Measurements from ENCODE around the gene PCDHGA2. TPM values are rescaled to one million over a fixed set of nuclear protein-coding genes. Genes with fewer than 3 reads are reported as not detected.

PCDHGA2 gene
- total and polyA plus RNA-seq, 9 of the 15 experiments (the other 6 are each of a cell fraction or from before 2014, with no cell fraction given), result 0.07 to 0.27 (median 0.15) TPM; not detected in 2

- TF ChIP-seq THRA (IDR thresholded peaks at IDR 0.05), result no peak
- TF ChIP-seq, protein P1, sequence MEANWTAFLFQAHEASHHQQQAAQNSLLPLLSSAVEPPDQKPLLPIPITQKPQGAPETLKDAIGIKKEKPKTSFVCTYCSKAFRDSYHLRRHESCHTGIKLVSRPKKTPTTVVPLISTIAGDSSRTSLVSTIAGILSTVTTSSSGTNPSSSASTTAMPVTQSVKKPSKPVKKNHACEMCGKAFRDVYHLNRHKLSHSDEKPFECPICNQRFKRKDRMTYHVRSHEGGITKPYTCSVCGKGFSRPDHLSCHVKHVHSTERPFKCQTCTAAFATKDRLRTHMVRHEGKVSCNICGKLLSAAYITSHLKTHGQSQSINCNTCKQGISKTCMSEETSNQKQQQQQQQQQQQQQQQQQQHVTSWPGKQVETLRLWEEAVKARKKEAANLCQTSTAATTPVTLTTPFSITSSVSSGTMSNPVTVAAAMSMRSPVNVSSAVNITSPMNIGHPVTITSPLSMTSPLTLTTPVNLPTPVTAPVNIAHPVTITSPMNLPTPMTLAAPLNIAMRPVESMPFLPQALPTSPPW (CRISPR knock-in tag; IDR thresholded peaks at IDR 0.05), result no peak
- no peak for TF ChIP-seq BRD9 (IDR thresholded peaks at IDR 0.05; ENCODE audit: low read depth, partially characterized antibody)
- no peak for TF ChIP-seq ILF3 (IDR thresholded peaks at IDR 0.05; ENCODE audit: borderline replicate concordance)
- TF ChIP-seq RAD21 (CRISPR knock-in tag; conservative IDR thresholded peaks at IDR 0.05 in 1 of 2, IDR thresholded peaks at IDR 0.05 in 1 of 2), result peak; percentile 22 to 53; a peak in 3 of 4 replicates
- TF ChIP-seq ZNF224 (CRISPR knock-in tag; IDR thresholded peaks at IDR 0.05), result no peak
- TF ChIP-seq FOXP1 (CRISPR knock-in tag; IDR thresholded peaks at IDR 0.05), result no peak
- TF ChIP-seq CC2D1A (IDR thresholded peaks at IDR 0.05), result no peak
- TF ChIP-seq, protein P2, sequence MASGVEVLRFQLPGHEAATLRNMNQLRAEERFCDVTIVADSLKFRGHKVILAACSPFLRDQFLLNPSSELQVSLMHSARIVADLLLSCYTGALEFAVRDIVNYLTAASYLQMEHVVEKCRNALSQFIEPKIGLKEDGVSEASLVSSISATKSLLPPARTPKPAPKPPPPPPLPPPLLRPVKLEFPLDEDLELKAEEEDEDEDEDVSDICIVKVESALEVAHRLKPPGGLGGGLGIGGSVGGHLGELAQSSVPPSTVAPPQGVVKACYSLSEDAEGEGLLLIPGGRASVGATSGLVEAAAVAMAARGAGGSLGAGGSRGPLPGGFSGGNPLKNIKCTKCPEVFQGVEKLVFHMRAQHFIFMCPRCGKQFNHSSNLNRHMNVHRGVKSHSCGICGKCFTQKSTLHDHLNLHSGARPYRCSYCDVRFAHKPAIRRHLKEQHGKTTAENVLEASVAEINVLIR (CRISPR knock-in tag; IDR thresholded peaks at IDR 0.05), result no peak
- 0 out of 2 replicates have a peak, but pooled peaks have one; percentile 10 for TF ChIP-seq L3MBTL2 (IDR thresholded peaks at IDR 0.05)
- TF ChIP-seq ZNF133 (CRISPR knock-in tag; IDR thresholded peaks at IDR 0.05), result no peak
- TF ChIP-seq ZBTB7A (IDR thresholded peaks at IDR 0.05; ENCODE audit: borderline replicate concordance, control insufficient read depth, low read depth, low read length), result no peak
- no peak for TF ChIP-seq ZNF134 (CRISPR knock-in tag; conservative IDR thresholded peaks at IDR 0.05)
- TF ChIP-seq NONO (IDR thresholded peaks at IDR 0.05; ENCODE audit: low read depth in 2 of 2, low read length in 1 of 2), result no peak
- TF ChIP-seq CHD1 (IDR thresholded peaks at IDR 0.05; ENCODE audit: low read length), result no peak
- no peak for TF ChIP-seq HSF4 (CRISPR knock-in tag; IDR thresholded peaks at IDR 0.05; ENCODE audit: borderline replicate concordance)
- no peak for TF ChIP-seq NR2F6 (CRISPR knock-in tag; IDR thresholded peaks at IDR 0.05)
- peak in 1 of 3 experiments; percentile 73 for TF ChIP-seq YY1 (IDR thresholded peaks at IDR 0.05; ENCODE audit: borderline replicate concordance in 1 of 3, control insufficient read depth in 1 of 3, extremely low read depth in 1 of 3, insufficient read depth in 3 of 3, insufficient read length in 1 of 3, insufficient replicate concordance in 2 of 3, low read depth in 1 of 3, low read length in 2 of 3)
- TF ChIP-seq FOXO4 (CRISPR knock-in tag; IDR thresholded peaks at IDR 0.05), result no peak
- TF ChIP-seq KLF1 (tag; IDR thresholded peaks at IDR 0.05), result no peak
- TF ChIP-seq ZNF124 (CRISPR knock-in tag; IDR thresholded peaks at IDR 0.05), result no peak
- TF ChIP-seq KDM2B (CRISPR knock-in tag; IDR thresholded peaks at IDR 0.05), result no peak
- no peak for TF ChIP-seq SP2 (IDR thresholded peaks at IDR 0.05; ENCODE audit: extremely low read depth, low read depth, low read length, poor library complexity, severe bottlenecking)
Measured at GRCh38 chr5:141343242-141343952, 4.8 kb downstream of the PCDHGA2 start, which contains the start of gene PCDHGA3 (continued).
